ENCODE measurements around the gene PRLR. TPM values are rescaled to one million over a fixed set of nuclear protein-coding genes. Genes with fewer than 3 reads are reported as not detected.

PRLR gene
- total and polyA plus RNA-seq, 2 experiments from 2014 or later: 21.8 to 99.8 TPM

GRCh38 chr5:35239911-35240610 lies 9.8 kb upstream of the PRLR start:
- 88% methylated on average over 2 of the region's 2 CpGs for WGBS (ENCODE audit: low lambda C conversion rate, missing lambda C conversion rate)
- DNase-seq (ENCODE audit: low spot score): no peak
- H3K9me2 ChIP-seq (replicated peaks; ENCODE audit: insufficient read depth): no peaks in the 10 kb centered on the region
- no peak for TF ChIP-seq EZH2phosphoT487 (IDR thresholded peaks at IDR 0.05; ENCODE audit: low read depth, severe bottlenecking, unreplicated experiment)
- no peak overlapping the region for H3K4me2 ChIP-seq
- H2AFZ ChIP-seq: no peak overlapping the region
- H3K9me3 ChIP-seq (ENCODE audit: low read depth): no peaks in the 10 kb centered on the region
- H4K20me1 ChIP-seq (ENCODE audit: insufficient read depth, poor library complexity, severe bottlenecking): no peaks in the 10 kb centered on the region
- no peak overlapping the region for H3K27ac ChIP-seq
- peaks cover 17% of the 10 kb centered on the region for H3K4me1 ChIP-seq (ENCODE audit: insufficient read depth)
- no peaks in the 10 kb centered on the region for H3K27me3 ChIP-seq
- no peak overlapping the region for H3K4me3 ChIP-seq
- H3K79me2 ChIP-seq: no peaks in the 10 kb centered on the region
- no peaks in the 10 kb centered on the region for H3K36me3 ChIP-seq (replicated peaks; ENCODE audit: insufficient read depth, low read depth)

DNA sequence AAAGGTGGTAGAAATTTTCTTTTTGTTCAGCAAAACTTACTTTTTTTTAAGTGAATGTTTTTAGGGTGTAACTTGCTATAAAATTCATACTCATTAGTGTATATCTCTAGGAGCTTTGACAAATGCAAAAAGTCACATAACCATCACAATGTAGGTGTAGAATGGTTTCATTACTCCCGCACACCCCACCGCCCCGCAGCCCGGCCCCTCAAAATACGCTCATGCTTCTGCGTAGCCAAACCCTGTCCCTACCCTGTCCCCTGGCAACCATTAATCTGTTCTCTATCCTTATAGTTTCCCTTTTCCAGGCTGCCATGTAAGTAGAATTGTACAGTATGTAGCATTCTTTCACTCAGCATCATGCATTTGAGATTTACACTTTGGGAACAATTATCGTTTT lies 9.2 kb upstream of the PRLR start:
- no peaks in the 10 kb centered on the region for H3K9me3 ChIP-seq (ENCODE audit: low read depth)
- TF ChIP-seq EZH2 (IDR thresholded peaks at IDR 0.05; ENCODE audit: borderline replicate concordance) (no peak), EZH2phosphoT487 (IDR thresholded peaks at IDR 0.05; ENCODE audit: low read depth, severe bottlenecking, unreplicated experiment) (no peak)
- TF ChIP-seq, protein P1, sequence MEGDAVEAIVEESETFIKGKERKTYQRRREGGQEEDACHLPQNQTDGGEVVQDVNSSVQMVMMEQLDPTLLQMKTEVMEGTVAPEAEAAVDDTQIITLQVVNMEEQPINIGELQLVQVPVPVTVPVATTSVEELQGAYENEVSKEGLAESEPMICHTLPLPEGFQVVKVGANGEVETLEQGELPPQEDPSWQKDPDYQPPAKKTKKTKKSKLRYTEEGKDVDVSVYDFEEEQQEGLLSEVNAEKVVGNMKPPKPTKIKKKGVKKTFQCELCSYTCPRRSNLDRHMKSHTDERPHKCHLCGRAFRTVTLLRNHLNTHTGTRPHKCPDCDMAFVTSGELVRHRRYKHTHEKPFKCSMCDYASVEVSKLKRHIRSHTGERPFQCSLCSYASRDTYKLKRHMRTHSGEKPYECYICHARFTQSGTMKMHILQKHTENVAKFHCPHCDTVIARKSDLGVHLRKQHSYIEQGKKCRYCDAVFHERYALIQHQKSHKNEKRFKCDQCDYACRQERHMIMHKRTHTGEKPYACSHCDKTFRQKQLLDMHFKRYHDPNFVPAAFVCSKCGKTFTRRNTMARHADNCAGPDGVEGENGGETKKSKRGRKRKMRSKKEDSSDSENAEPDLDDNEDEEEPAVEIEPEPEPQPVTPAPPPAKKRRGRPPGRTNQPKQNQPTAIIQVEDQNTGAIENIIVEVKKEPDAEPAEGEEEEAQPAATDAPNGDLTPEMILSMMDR (IDR thresholded peaks at IDR 0.05; ENCODE audit: poor library complexity): no peak
- no peaks in the 10 kb centered on the region for H3K79me2 ChIP-seq
- H4K20me1 ChIP-seq (ENCODE audit: insufficient read depth, poor library complexity, severe bottlenecking): no peaks in the 10 kb centered on the region
- H3K4me1 ChIP-seq (ENCODE audit: insufficient read depth): peaks cover 17% of the 10 kb centered on the region
- no peak overlapping the region for H3K4me3 ChIP-seq
- no peak for DNase-seq (ENCODE audit: low spot score)
- H3K9me2 ChIP-seq (replicated peaks; ENCODE audit: insufficient read depth): no peaks in the 10 kb centered on the region
- no peaks in the 10 kb centered on the region for H3K27me3 ChIP-seq
- H2AFZ ChIP-seq: no peak overlapping the region
- 96% methylated on average over 7 of the region's 7 CpGs for WGBS (ENCODE audit: low lambda C conversion rate, missing lambda C conversion rate)
- no peaks in the 10 kb centered on the region for H3K36me3 ChIP-seq (replicated peaks; ENCODE audit: insufficient read depth, low read depth)
- no peak overlapping the region for H3K27ac ChIP-seq
- H3K4me2 ChIP-seq: no peak overlapping the region

- DNase-seq (ENCODE audit: low spot score): peak; percentile 53
- Histone ChIP-seq H3K27me3 (no peaks in the 10 kb centered on the region), H3K36me3 (replicated peaks; ENCODE audit: insufficient read depth, low read depth) (no peaks in the 10 kb centered on the region), H3K9me3 (ENCODE audit: low read depth) (no peaks in the 10 kb centered on the region), H3K9me2 (replicated peaks; ENCODE audit: insufficient read depth) (no peaks in the 10 kb centered on the region), H3K4me1 (ENCODE audit: insufficient read depth) (peaks cover 17% of the 10 kb centered on the region), H4K20me1 (ENCODE audit: insufficient read depth, poor library complexity, severe bottlenecking) (no peaks in the 10 kb centered on the region), H3K4me2 (peak overlapping the region; percentile 22), H3K4me3 (no peak overlapping the region), H3K79me2 (no peaks in the 10 kb centered on the region), H3K27ac (peak overlapping the region; percentile 59), H2AFZ (no peak overlapping the region)
- TF ChIP-seq, protein P1 (IDR thresholded peaks at IDR 0.05; ENCODE audit: poor library complexity): no peak
- TF ChIP-seq EZH2 (IDR thresholded peaks at IDR 0.05; ENCODE audit: borderline replicate concordance) (no peak), EZH2phosphoT487 (IDR thresholded peaks at IDR 0.05; ENCODE audit: low read depth, severe bottlenecking, unreplicated experiment) (no peak)
- 32% methylated on average over 2 of the region's 2 CpGs for WGBS (ENCODE audit: low lambda C conversion rate, missing lambda C conversion rate)
These were observed 7.5 kb upstream of the PRLR start for GRCh38 chr5:35237580-35238376.

- TF ChIP-seq EZH2 (IDR thresholded peaks at IDR 0.05; ENCODE audit: borderline replicate concordance): no peak
- no peak for TF ChIP-seq EZH2phosphoT487 (IDR thresholded peaks at IDR 0.05; ENCODE audit: low read depth, severe bottlenecking, unreplicated experiment)
- TF ChIP-seq, protein P1 (IDR thresholded peaks at IDR 0.05; ENCODE audit: poor library complexity): no peak
- Histone ChIP-seq H3K36me3 (replicated peaks; ENCODE audit: insufficient read depth, low read depth) (no peaks in the 10 kb centered on the region), H3K9me3 (ENCODE audit: low read depth) (no peaks in the 10 kb centered on the region), H3K4me3 (no peak overlapping the region), H4K20me1 (ENCODE audit: insufficient read depth, poor library complexity, severe bottlenecking) (no peaks in the 10 kb centered on the region), H2AFZ (no peak overlapping the region), H3K27ac (no peak overlapping the region), H3K79me2 (peaks cover 3% of the 10 kb centered on the region), H3K27me3 (no peaks in the 10 kb centered on the region), H3K9me2 (replicated peaks; ENCODE audit: insufficient read depth) (no peaks in the 10 kb centered on the region), H3K4me1 (ENCODE audit: insufficient read depth) (peaks cover 17% of the 10 kb centered on the region), H3K4me2 (no peak overlapping the region)
- no peak for DNase-seq (ENCODE audit: low spot score)
These were observed 6.5 kb upstream of the PRLR start for GRCh38 chr5:35236770-35237169.

Data from hepatocyte (in vitro differentiated cells).